Measurements from ENCODE around the gene KYNU.

KYNU gene

GRCh38 chr2:142973160-142973821, 95.8 kb downstream of the KYNU start:
- DNase-seq, result no peak

- no peak for DNase-seq
Observed at GRCh38 chr2:142973822-142974207, 96.4 kb downstream of the KYNU start.

GRCh38 chr2:142974288-142975024, 97.0 kb downstream of the KYNU start:
- DNase-seq, result no peak

GRCh38 chr2:142975239-142975638, 97.8 kb downstream of the KYNU start:
- no peak for DNase-seq

GRCh38 chr2:142980246-142981068, 103.0 kb downstream of the KYNU start:
- peak; percentile 67 for DNase-seq

GRCh38 chr2:142981069-142981378, 103.6 kb downstream of the KYNU start:
- DNase-seq, result no peak

GRCh38 chr2:142981756-142982155, 104.3 kb downstream of the KYNU start:
- no peak for DNase-seq

- DNase-seq, result no peak
Observed at GRCh38 chr2:142983174-142983573, 105.7 kb downstream of the KYNU start.

GRCh38 chr2:142984657-142985056, 107.2 kb downstream of the KYNU start:
- no peak for DNase-seq

GRCh38 chr2:142987044-142987443, 109.6 kb downstream of the KYNU start:
- no peak for DNase-seq

- peak; percentile 18 for DNase-seq
Observed at GRCh38 chr2:142989273-142990204, 112.1 kb downstream of the KYNU start.

- no peak for DNase-seq
Observed at GRCh38 chr2:142991295-142991694, 113.8 kb downstream of the KYNU start.

GRCh38 chr2:142992840-142993239, 115.4 kb downstream of the KYNU start:
- DNase-seq, result no peak

- DNase-seq, result no peak
Observed at GRCh38 chr2:142993771-142994170, 116.3 kb downstream of the KYNU start.

- DNase-seq, result no peak
Observed at GRCh38 chr2:142994665-142995064, 117.2 kb downstream of the KYNU start.

GRCh38 chr2:142997231-142997630, 119.8 kb downstream of the KYNU start:
- no peak for DNase-seq

- DNase-seq, result no peak
Observed at GRCh38 chr2:143000599-143000998, 123.1 kb downstream of the KYNU start.

GRCh38 chr2:143001501-143001900, 124.0 kb downstream of the KYNU start:
- DNase-seq, result no peak

GRCh38 chr2:143015656-143016055, 138.2 kb downstream of the KYNU start:
- no peak for DNase-seq

- no peak for DNase-seq
Observed at GRCh38 chr2:143026411-143027054, 149.1 kb downstream of the KYNU start.

GRCh38 chr2:143029141-143029540, 151.7 kb downstream of the KYNU start:
- DNase-seq, result no peak

- DNase-seq, result no peak
Observed at GRCh38 chr2:143030127-143030526, 152.7 kb downstream of the KYNU start.
